ENCODE measurements around the gene CCNI2.

CCNI2 gene

GRCh38 chr5:132747616-132748440 lies 602 bp downstream of the CCNI2 start:
- Mint-ChIP-seq H3K4me3 (peak overlapping the region; percentile 45 to 62 (median 54)), H3K36me3 (ENCODE audit: low read depth) (no peaks in the 10 kb centered on the region), H3K9me3 (no peaks in the 10 kb centered on the region), H3K27me3 (ENCODE audit: low read depth) (peaks cover 69% of the 10 kb centered on the region), H3K4me1 (no peaks in the 10 kb centered on the region), H3K27ac (no peak overlapping the region)
- TF ChIP-seq, protein P1, sequence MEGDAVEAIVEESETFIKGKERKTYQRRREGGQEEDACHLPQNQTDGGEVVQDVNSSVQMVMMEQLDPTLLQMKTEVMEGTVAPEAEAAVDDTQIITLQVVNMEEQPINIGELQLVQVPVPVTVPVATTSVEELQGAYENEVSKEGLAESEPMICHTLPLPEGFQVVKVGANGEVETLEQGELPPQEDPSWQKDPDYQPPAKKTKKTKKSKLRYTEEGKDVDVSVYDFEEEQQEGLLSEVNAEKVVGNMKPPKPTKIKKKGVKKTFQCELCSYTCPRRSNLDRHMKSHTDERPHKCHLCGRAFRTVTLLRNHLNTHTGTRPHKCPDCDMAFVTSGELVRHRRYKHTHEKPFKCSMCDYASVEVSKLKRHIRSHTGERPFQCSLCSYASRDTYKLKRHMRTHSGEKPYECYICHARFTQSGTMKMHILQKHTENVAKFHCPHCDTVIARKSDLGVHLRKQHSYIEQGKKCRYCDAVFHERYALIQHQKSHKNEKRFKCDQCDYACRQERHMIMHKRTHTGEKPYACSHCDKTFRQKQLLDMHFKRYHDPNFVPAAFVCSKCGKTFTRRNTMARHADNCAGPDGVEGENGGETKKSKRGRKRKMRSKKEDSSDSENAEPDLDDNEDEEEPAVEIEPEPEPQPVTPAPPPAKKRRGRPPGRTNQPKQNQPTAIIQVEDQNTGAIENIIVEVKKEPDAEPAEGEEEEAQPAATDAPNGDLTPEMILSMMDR (IDR thresholded peaks at IDR 0.05; ENCODE audit: unreplicated experiment in 3 of 3): no peak

GRCh38 chr5:132748522-132749000 lies 1.3 kb downstream of the CCNI2 start:
- no peak overlapping the region for H3K27ac Mint-ChIP-seq
- H3K27me3 Mint-ChIP-seq (ENCODE audit: low read depth): peaks cover 64% of the 10 kb centered on the region
- TF ChIP-seq, protein P1 (IDR thresholded peaks at IDR 0.05; ENCODE audit: unreplicated experiment in 3 of 3): no peak
- H3K4me1 Mint-ChIP-seq: peaks cover 3% of the 10 kb centered on the region
- no peaks in the 10 kb centered on the region for H3K36me3 Mint-ChIP-seq (ENCODE audit: low read depth)
- H3K4me3 Mint-ChIP-seq: peak overlapping the region; percentile 34 to 62 (median 45)
- no peaks in the 10 kb centered on the region for H3K9me3 Mint-ChIP-seq

GRCh38 chr5:132749506-132749905 lies 2.3 kb downstream of the CCNI2 start:
- H3K4me1 Mint-ChIP-seq: peaks cover 5% of the 10 kb centered on the region
- peaks cover 58% of the 10 kb centered on the region for H3K27me3 Mint-ChIP-seq (ENCODE audit: low read depth)
- H3K27ac Mint-ChIP-seq: no peak overlapping the region
- H3K9me3 Mint-ChIP-seq: no peaks in the 10 kb centered on the region
- no peaks in the 10 kb centered on the region for H3K36me3 Mint-ChIP-seq (ENCODE audit: low read depth)
- no peak overlapping the region for H3K4me3 Mint-ChIP-seq
- TF ChIP-seq, protein P1 (IDR thresholded peaks at IDR 0.05; ENCODE audit: unreplicated experiment in 3 of 3): no peak

DNA sequence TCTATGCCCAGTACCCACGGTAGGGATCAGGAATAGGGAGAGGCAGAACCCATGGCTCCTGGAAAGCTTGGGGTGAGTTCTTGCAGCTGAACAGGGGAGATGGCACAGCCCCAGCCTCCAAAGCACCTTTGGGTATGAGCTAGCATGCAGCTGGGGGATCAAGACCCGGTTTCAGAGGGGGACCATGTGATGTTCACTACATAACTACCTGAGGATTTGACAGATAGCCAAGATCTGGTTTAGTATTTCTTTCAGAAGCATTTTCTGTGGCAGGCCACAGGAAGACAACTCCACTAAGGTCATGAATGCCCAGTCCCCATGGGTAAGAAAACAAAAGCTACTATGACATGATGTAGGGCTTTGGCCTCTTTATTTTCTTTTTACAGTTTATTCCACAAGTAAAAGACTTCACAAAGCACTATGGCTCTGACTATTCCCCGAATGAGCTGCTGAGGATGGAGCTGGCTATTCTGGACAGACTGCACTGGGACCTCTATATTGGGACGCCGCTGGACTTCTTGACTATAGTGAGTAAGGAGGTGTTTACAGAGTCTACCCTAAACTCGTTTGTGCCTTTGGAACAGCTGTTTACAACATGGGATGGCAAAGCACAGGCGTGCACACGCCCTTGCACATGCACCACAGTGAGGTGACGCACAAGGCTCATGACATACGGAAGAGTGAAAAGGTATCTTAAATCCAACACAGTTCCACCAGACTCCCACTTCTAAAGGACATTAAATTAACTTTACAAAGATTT lies 3.4 kb downstream of the CCNI2 start:
- no peak overlapping the region for H3K27ac Mint-ChIP-seq
- no peak overlapping the region for H3K4me3 Mint-ChIP-seq
- H3K4me1 Mint-ChIP-seq: peaks cover 5% of the 10 kb centered on the region
- no peaks in the 10 kb centered on the region for H3K9me3 Mint-ChIP-seq
- peaks cover 46% of the 10 kb centered on the region for H3K27me3 Mint-ChIP-seq (ENCODE audit: low read depth)
- H3K36me3 Mint-ChIP-seq (ENCODE audit: low read depth): no peaks in the 10 kb centered on the region
- TF ChIP-seq, protein P1 (IDR thresholded peaks at IDR 0.05; ENCODE audit: unreplicated experiment in 3 of 3): no peak

GRCh38 chr5:132751444-132751843 lies 4.2 kb downstream of the CCNI2 start:
- peaks cover 5% of the 10 kb centered on the region for H3K4me1 Mint-ChIP-seq
- no peak overlapping the region for H3K4me3 Mint-ChIP-seq
- TF ChIP-seq, protein P1 (IDR thresholded peaks at IDR 0.05; ENCODE audit: unreplicated experiment in 3 of 3): no peak
- no peaks in the 10 kb centered on the region for H3K36me3 Mint-ChIP-seq (ENCODE audit: low read depth)
- H3K27ac Mint-ChIP-seq: no peak overlapping the region
- H3K9me3 Mint-ChIP-seq: no peaks in the 10 kb centered on the region
- peaks cover 38% of the 10 kb centered on the region for H3K27me3 Mint-ChIP-seq (ENCODE audit: low read depth)

Data from nephron (organoid).